ENCODE results near the gene DPF3. TPM values are rescaled to one million over a fixed set of nuclear protein-coding genes. Genes with fewer than 3 reads are reported as not detected.

Gene DPF3
- total RNA-seq, 1 experiment from 2014 or later: not detected

DNA sequence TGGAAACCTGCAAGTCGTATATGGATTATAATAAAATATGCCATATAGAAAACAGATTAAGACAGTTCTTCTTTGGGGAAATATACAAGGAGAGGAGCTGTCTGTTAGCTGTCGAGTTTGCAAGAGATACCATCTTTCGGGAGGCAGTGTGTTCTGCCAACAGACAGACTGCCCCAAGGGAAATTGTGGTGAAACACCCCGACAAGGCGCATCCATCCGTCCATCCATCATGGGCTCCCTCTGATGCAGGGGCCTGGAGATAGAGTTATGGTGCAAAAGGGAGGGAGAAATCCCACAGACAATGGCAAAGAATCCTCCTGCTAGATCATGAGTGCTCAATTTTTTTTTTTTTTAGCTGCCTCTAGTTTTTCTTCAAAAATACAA lies 156.3 kb downstream of the DPF3 start:
- TF ChIP-seq, protein P1, sequence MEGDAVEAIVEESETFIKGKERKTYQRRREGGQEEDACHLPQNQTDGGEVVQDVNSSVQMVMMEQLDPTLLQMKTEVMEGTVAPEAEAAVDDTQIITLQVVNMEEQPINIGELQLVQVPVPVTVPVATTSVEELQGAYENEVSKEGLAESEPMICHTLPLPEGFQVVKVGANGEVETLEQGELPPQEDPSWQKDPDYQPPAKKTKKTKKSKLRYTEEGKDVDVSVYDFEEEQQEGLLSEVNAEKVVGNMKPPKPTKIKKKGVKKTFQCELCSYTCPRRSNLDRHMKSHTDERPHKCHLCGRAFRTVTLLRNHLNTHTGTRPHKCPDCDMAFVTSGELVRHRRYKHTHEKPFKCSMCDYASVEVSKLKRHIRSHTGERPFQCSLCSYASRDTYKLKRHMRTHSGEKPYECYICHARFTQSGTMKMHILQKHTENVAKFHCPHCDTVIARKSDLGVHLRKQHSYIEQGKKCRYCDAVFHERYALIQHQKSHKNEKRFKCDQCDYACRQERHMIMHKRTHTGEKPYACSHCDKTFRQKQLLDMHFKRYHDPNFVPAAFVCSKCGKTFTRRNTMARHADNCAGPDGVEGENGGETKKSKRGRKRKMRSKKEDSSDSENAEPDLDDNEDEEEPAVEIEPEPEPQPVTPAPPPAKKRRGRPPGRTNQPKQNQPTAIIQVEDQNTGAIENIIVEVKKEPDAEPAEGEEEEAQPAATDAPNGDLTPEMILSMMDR (conservative IDR thresholded peaks at IDR 0.05): no peak
- TF ChIP-seq EZH2 (IDR thresholded peaks at IDR 0.05; ENCODE audit: low read depth): no peak
- no peaks in the 10 kb centered on the region for H3K9me2 ChIP-seq (ENCODE audit: insufficient read depth)
- no peak overlapping the region for H3K4me3 ChIP-seq
- H4K20me1 ChIP-seq (ENCODE audit: insufficient read depth): no peaks in the 10 kb centered on the region
- H3K4me2 ChIP-seq: no peak overlapping the region
- no peak overlapping the region for H3K27ac ChIP-seq
- POLR2A ChIA-PET (ENCODE audit: unreplicated experiment): no interaction called here
- no peaks in the 10 kb centered on the region for H3K79me2 ChIP-seq (ENCODE audit: low read depth)
- no peaks in the 10 kb centered on the region for H3K9me3 ChIP-seq (ENCODE audit: insufficient read depth, low read depth)
- intact Hi-C loops (cut with micrococcal nuclease; ENCODE audit: unreplicated experiment): no loop called here
- H3K4me1 ChIP-seq (replicated peaks; ENCODE audit: insufficient read depth): no peaks in the 10 kb centered on the region
- no peaks in the 10 kb centered on the region for H3K36me3 ChIP-seq (ENCODE audit: low read depth)
- CTCF ChIA-PET: no interaction called here
- H2AFZ ChIP-seq: no peak overlapping the region
- BruUV-seq (replicated peaks): no TSS peak
- no peaks in the 10 kb centered on the region for H3F3A ChIP-seq (ENCODE audit: insufficient read depth, low read depth)
- no peak for DNase-seq
- peaks cover 98% of the 10 kb centered on the region for H3K27me3 ChIP-seq (ENCODE audit: insufficient read depth, low read depth)

DNA sequence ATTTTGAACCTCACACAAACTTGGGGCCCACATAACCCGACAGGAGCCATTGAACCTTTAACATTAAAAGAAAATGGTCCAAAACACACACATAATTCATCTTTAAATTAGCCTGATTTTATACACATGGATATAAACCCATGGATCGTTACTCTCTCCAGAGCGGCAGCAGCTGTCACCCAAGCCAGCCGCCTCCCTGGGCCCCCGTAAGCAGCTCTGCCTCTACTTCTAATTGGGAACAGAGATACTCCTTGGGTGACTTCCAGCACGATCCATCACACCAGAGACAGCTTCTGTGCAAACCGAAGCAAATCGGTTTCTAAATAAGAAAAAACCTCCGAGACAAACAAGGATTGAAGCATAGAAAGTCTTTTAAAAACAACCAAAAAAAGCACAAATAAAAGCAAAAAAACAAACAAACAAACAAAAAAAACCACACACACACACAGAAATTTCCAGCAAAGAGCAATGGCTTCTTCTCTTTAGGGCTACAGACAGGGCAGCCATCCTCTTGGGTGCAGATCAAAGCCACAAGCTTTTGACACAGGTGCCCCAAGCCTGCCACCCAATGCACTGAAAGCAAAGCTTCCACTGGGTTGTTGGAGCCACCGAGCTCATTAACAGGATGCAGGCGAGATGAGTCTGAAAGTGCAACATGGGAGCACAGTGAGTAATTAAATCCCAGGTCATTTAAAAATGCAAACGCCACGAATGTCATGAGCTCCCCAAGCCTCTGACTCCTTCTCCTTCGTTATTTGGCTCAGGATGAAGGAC lies 156.9 kb downstream of the DPF3 start:
- no peaks in the 10 kb centered on the region for H3K36me3 ChIP-seq (ENCODE audit: low read depth)
- POLR2A ChIA-PET (ENCODE audit: unreplicated experiment): no interaction called here
- intact Hi-C loops (cut with micrococcal nuclease; ENCODE audit: unreplicated experiment): no loop called here
- no peak overlapping the region for H2AFZ ChIP-seq
- H4K20me1 ChIP-seq (ENCODE audit: insufficient read depth): no peaks in the 10 kb centered on the region
- H3K9me2 ChIP-seq (ENCODE audit: insufficient read depth): no peaks in the 10 kb centered on the region
- H3K79me2 ChIP-seq (ENCODE audit: low read depth): no peaks in the 10 kb centered on the region
- DNase-seq: no peak
- no peak overlapping the region for H3K4me2 ChIP-seq
- no peak overlapping the region for H3K27ac ChIP-seq
- peaks cover 98% of the 10 kb centered on the region for H3K27me3 ChIP-seq (ENCODE audit: insufficient read depth, low read depth)
- TF ChIP-seq, protein P1 (conservative IDR thresholded peaks at IDR 0.05): no peak
- TF ChIP-seq EZH2 (IDR thresholded peaks at IDR 0.05; ENCODE audit: low read depth): no peak
- H3K9me3 ChIP-seq (ENCODE audit: insufficient read depth, low read depth): no peaks in the 10 kb centered on the region
- CTCF ChIA-PET: no interaction called here
- no peaks in the 10 kb centered on the region for H3K4me1 ChIP-seq (replicated peaks; ENCODE audit: insufficient read depth)
- H3K4me3 ChIP-seq: no peak overlapping the region
- no peaks in the 10 kb centered on the region for H3F3A ChIP-seq (ENCODE audit: insufficient read depth, low read depth)
- no TSS peak for BruUV-seq (replicated peaks)

DNA sequence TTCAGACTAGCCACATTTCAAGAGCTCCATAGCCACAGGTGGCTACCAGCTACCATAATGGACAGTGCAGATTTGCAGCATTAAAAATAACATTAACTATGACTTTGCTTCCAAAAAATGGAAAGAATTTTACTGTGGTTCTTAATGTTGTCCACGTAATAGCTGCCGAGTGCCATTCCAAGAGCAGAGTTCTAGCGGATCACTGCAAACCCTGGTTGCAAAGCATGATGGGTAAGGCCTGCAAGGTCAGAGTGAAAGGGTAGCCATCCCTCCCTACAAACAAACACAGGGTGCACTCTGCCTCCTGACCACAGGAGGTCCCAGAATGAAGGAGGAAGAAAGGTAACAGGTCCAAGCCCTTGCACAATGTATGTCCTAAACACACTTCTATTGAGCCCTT lies 157.6 kb downstream of the DPF3 start:
- Histone ChIP-seq H3F3A (ENCODE audit: insufficient read depth, low read depth) (no peaks in the 10 kb centered on the region), H3K27ac (no peak overlapping the region), H3K4me1 (replicated peaks; ENCODE audit: insufficient read depth) (no peaks in the 10 kb centered on the region), H4K20me1 (ENCODE audit: insufficient read depth) (no peaks in the 10 kb centered on the region), H3K36me3 (ENCODE audit: low read depth) (no peaks in the 10 kb centered on the region), H3K9me2 (ENCODE audit: insufficient read depth) (no peaks in the 10 kb centered on the region), H3K79me2 (ENCODE audit: low read depth) (no peaks in the 10 kb centered on the region), H3K9me3 (ENCODE audit: insufficient read depth, low read depth) (no peaks in the 10 kb centered on the region), H2AFZ (no peak overlapping the region), H3K4me3 (no peak overlapping the region), H3K27me3 (ENCODE audit: insufficient read depth, low read depth) (peaks cover 98% of the 10 kb centered on the region), H3K4me2 (no peak overlapping the region)
- ChIA-PET POLR2A (ENCODE audit: unreplicated experiment) (no interaction called here), CTCF (no interaction called here)
- no peak for DNase-seq
- no TSS peak for BruUV-seq (replicated peaks)
- intact Hi-C loops (cut with micrococcal nuclease; ENCODE audit: unreplicated experiment): no loop called here
- TF ChIP-seq EZH2 (IDR thresholded peaks at IDR 0.05; ENCODE audit: low read depth): no peak
- TF ChIP-seq, protein P1 (conservative IDR thresholded peaks at IDR 0.05): no peak
